GM12864 (cell line): ENCODE results near the gene TMEM178B.

Experiments
- DNase-seq: peaks from one replicate; pipeline ENCODE4 v3.0.0-alpha.2; 2011; ENCODE audit warnings: low read depth
- H3K4me3 ChIP-seq: 2 replicates; pipeline ENCODE4 v1.5.1; 2011; ENCODE audit warnings: mild to moderate bottlenecking, low read depth, low read length, control low read depth
- CTCF ChIP-seq: IDR thresholded peaks from 2 replicates; pipeline ENCODE4 v1.5.1; 2011; ENCODE audit warnings: low read depth, mild to moderate bottlenecking, moderate library complexity, low read length, control low read depth, inconsistent platforms; ENCODE audit errors: missing control alignments

Gene TMEM178B

DNA sequence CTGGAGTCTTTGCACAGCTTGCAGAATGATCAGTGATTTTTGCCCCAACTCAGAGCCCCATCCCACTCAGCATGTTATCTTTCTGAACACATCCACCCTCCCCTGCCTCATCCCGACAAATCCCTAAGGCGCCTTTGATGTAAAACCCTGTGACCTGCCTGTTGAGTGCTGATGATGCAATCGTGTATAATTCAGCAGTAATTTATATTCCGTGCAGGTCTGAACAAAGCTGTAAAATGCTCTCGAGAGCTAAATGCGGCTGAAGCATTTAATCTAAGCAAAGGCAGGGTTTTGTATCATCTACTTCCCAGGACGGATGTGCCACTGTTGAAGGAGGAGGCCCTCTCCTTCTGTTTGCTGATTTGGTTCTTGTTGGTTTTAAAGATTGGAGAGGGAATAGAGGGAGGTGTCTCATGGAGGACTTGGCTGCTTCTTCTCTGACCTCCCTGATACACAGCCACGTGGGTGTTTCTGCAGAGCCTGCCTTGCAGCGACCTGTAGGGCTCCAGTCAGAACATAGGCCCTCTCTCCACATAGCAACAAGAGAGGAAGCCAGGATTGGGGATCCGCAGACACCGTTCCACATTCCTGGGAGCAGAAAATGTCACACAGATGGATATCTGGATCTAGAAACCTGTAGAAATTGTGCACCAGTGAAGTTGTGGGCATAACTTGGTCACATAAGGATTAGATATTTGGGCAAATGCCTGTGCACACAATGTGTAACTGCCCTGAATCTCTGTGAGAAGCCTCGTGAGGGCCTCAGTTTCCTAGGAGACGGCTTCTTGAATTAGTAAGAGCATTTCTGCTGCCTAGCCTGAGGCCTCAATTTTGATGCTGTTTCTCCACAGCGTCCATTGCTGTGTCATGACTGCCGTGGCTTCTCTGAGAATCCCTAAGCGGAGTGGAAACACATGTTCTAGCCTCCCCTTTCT, 387.2 kb downstream of the TMEM178B start:
- TF ChIP-seq CTCF, result no peak
- no peak for DNase-seq
- no peak overlapping the region for H3K4me3 ChIP-seq

DNA sequence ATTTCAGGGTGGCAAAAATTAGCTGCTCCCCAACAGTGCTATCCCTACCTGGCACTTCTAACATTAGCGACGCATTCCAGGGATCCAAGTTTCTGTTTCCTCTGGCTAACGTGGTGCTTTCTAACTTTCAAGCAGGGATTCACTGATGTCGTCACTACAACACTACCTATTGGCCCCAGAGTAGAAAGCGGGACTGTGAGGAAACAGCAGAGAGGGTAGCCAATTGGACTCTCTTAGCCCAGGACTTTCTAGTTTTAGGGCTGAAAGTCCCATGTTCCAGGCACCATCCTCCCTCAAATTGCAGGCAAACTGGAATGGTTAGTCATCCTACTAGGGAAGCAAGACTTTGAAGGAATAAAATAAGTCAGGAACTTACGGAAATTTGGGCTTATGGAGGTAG, 388.1 kb downstream of the TMEM178B start:
- no peak overlapping the region for H3K4me3 ChIP-seq
- no peak for DNase-seq
- TF ChIP-seq CTCF, result no peak

DNA sequence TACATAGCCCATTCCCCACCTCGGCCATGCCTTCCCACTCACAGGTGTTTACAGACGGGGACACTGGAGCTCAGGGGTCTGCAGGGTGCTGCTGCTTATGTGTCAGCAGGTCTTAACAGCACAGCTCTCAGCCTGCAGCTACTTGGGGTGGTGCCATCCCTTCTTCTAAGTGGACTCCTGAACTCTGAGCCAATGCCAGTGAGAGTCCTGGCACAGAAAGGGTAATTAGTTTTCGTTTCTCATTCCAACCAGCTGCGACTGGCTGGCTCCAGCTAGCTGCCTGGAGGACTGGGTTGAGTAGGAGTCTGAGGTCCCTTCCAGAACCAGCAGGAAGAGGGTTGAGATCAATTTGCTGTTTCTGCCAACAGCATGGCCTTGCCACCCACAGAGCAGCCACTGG, 389.1 kb downstream of the TMEM178B start:
- H3K4me3 ChIP-seq, result no peak overlapping the region
- DNase-seq, result no peak
- TF ChIP-seq CTCF, result no peak

DNA sequence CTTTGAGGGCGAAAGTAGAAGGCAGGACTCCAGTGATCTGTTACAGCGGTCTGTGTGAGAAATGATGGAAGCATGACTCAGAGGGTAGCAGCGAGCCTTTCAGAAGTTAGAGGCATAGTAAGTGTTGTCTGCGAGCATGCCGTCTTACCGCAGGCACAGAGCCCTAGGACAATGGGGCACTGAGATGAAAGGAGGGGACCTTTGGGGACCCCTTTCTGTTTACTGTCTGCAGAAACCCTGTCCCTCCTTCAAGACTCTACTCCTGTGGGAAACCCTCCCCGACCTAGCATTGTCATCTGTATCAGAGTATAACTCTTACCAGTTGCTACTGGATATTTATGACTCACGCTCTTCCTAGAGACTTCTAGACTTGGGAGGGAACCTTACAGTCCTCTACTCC, 390.1 kb downstream of the TMEM178B start:
- H3K4me3 ChIP-seq, result no peak overlapping the region
- DNase-seq, result no peak
- TF ChIP-seq CTCF, result no peak

DNA sequence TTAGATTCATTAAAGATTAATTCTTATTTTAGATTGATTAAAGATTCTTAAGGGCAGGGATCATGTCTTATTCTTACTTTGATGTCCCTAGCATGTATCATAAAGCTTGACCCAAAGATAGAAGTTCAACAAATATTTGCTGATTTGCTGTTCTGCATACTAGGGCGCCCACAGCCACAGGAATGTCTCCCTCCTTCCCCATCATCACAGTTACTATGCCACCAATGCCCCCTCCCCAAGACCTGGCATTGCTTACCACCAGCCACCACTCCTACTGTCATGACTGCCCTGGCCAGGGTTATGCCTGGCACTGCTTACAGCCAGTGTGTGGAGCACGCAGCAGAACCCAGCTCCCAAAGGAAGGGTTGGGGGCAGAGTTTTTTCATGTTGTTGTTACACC, 390.7 kb downstream of the TMEM178B start:
- DNase-seq, result no peak
- TF ChIP-seq CTCF, result no peak
- no peak overlapping the region for H3K4me3 ChIP-seq

DNA sequence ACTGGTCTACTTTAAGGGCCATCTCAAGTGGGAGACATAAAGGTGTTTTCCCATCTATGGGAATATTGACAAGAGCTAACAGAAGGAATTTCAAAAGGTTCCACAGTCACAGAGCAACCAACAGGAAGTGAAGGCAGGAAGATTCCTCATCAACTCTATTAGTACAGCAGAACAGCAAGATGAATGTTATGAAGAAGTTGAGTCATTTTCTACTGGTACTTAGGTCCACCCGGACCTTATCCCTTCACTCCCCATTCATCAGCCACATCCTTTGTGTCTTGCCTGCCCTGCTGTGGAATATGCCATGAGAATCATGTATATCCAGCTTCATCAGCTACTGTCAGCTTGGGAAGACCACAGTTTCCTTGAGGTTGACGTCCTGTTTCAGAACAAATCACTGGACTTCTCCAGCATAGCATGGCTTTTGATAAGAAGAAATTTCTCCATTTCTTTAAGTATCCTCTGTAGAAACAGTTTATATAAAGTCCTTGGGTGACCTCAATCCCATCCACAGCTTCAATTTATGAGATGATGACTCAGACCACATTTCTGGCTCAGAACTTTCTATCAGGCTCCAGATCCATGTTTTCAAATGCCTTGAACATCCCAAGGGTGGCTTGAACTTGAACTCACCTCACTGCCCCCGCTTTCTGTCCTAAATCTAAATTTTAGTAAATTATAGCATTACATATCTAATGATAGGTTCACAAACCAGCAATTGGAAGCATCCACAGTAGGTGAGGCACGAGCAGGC, 392.5 kb downstream of the TMEM178B start:
- TF ChIP-seq CTCF, result no peak
- no peak for DNase-seq
- H3K4me3 ChIP-seq, result no peak overlapping the region
